ENCODE data around the gene CSNK1G1. TPM values are rescaled to one million over a fixed set of nuclear protein-coding genes. Genes with fewer than 3 reads are reported as not detected.

CSNK1G1 gene
- total and polyA plus RNA-seq, 2 of the 8 experiments (the other 6 are each of a cell fraction or from before 2014, with no cell fraction given): 6.0 to 12.9 TPM

- Histone ChIP-seq H2AK5ac (ENCODE audit: low read depth, low read length) (no peak overlapping the region), H3K4ac (replicated peaks; ENCODE audit: insufficient read length, low read depth, low read length) (no peak overlapping the region), H4K20me1 (replicated peaks in 1 of 2; ENCODE audit: control insufficient read depth in 1 of 2, insufficient read depth in 2 of 2, low read length in 2 of 2) (no peaks in the 10 kb centered on the region), H4K91ac (replicated peaks; ENCODE audit: insufficient read length, low read length) (no peak overlapping the region), H3K14ac (ENCODE audit: insufficient read length) (no peak overlapping the region), H2BK120ac (replicated peaks; ENCODE audit: low read depth, low read length) (no peak overlapping the region), H3K18ac (ENCODE audit: extremely low read depth, low read length) (no peak overlapping the region), H3K56ac (replicated peaks; ENCODE audit: insufficient read length, low read depth, low read length) (no peak overlapping the region), H2BK15ac (ENCODE audit: low read length) (no peak overlapping the region), H3K79me1 (ENCODE audit: low read depth, low read length) (no peaks in the 10 kb centered on the region; the same call in 1 of the 2 replicates), H3K36me3 (ENCODE audit: control insufficient read depth in 2 of 4, insufficient read depth in 4 of 4, low read length in 3 of 4) (peaks cover 6 to 40% (median 13%) of the 10 kb centered on the region in 4 experiments; a peak in 7 of 8 replicates), H3K27me3 (replicated peaks in 1 of 4; ENCODE audit: control insufficient read depth in 3 of 4, extremely low read depth in 1 of 4, insufficient read depth in 3 of 4, low read length in 3 of 4) (no peaks in the 10 kb centered on the region), H3K9me3 (ENCODE audit: insufficient read depth in 2 of 2, low read depth in 1 of 2, low read length in 1 of 2) (no peaks in the 10 kb centered on the region), H2BK20ac (ENCODE audit: low read length) (no peak overlapping the region), H3K4me1 (replicated peaks in 1 of 4; ENCODE audit: control insufficient read depth in 3 of 4, insufficient read depth in 4 of 4, low read length in 3 of 4) (no peaks in the 10 kb centered on the region), H3K27ac (ENCODE audit: low read depth, low read length) (no peak overlapping the region), H3K4me3 (ENCODE audit: extremely low read depth in 1 of 4, insufficient read depth in 2 of 4, low read depth in 3 of 4, low read length in 4 of 4) (no peak overlapping the region), H3K4me2 (ENCODE audit: insufficient read depth in 1 of 2, low read depth in 2 of 2, low read length in 2 of 2) (no peak overlapping the region), H2BK5ac (ENCODE audit: low read depth, low read length) (no peak overlapping the region), H2BK12ac (ENCODE audit: low read depth, low read length) (no peak overlapping the region), H3K23me2 (ENCODE audit: low read depth, low read length) (no peaks in the 10 kb centered on the region), H4K8ac (ENCODE audit: extremely low read depth, insufficient read depth, low read length) (no peak overlapping the region), H4K5ac (ENCODE audit: insufficient read length, low read depth, low read length) (no peak overlapping the region), H3K23ac (ENCODE audit: insufficient read length) (no peak overlapping the region), H2AFZ (ENCODE audit: low read length) (no peak overlapping the region), H3K9ac (replicated peaks in 1 of 4; ENCODE audit: extremely low read depth in 1 of 4, low read depth in 3 of 4, low read length in 3 of 4) (no peak overlapping the region), H3K79me2 (ENCODE audit: control insufficient read depth in 1 of 2, insufficient read depth in 2 of 2, low read length in 2 of 2) (no peaks in the 10 kb centered on the region)
- FAIRE-seq (no peak), DNase-seq (ENCODE audit: low read depth in 1 of 2, low spot score in 2 of 2) (no peak)
- WGBS, 2 experiments (ENCODE audit: extremely low coverage in 1 of 2, insufficient coverage in 1 of 2, insufficient read length in 1 of 2, insufficient replicate concordance in 2 of 2, low coverage in 1 of 2, low lambda C conversion rate in 2 of 2, missing lambda C conversion rate in 1 of 2): 88% methylated on average over 4 of the region's 4 CpGs; no CpG with 5 or more reads in 1 of the 2 experiments
- POLR2A ChIA-PET (ENCODE audit: partially characterized antibody): interaction anchor here (0.9 to 1.4 kb wide), 2 partner anchors 17 to 32 kb away, joined by 3 read pairs; no protein-coding TSS in a partner anchor
- CTCF ChIA-PET (ENCODE audit: partially characterized antibody): interaction anchor here (1.1 to 2.3 kb wide), 3 partner anchors 10 to 31 kb away, joined by 3 to 9 read pairs (median 5); no protein-coding TSS in a partner anchor
- TF ChIP-seq JUN (IDR thresholded peaks at IDR 0.05; ENCODE audit: low read depth, low read length): no peak
- TF ChIP-seq SIN3A (conservative IDR thresholded peaks at IDR 0.05 in 1 of 2, IDR thresholded peaks at IDR 0.05 in 1 of 2; ENCODE audit: low read depth in 1 of 2, low read length in 2 of 2): no peak
Measured at GRCh38 chr15:64121614-64122013, 234.4 kb downstream of the CSNK1G1 start.
